ENCODE results near the gene COQ3. TPM values are rescaled to one million over a fixed set of nuclear protein-coding genes. Genes with fewer than 3 reads are reported as not detected.
"Not testable (repeated sequence)": the region's sequence is repeated elsewhere in the genome, so short reads cannot be mapped to it uniquely, and the experiment has no call there.

The COQ3 gene
- total RNA-seq, 2 experiments from 2014 or later: 19.3 to 19.7 TPM

DNA sequence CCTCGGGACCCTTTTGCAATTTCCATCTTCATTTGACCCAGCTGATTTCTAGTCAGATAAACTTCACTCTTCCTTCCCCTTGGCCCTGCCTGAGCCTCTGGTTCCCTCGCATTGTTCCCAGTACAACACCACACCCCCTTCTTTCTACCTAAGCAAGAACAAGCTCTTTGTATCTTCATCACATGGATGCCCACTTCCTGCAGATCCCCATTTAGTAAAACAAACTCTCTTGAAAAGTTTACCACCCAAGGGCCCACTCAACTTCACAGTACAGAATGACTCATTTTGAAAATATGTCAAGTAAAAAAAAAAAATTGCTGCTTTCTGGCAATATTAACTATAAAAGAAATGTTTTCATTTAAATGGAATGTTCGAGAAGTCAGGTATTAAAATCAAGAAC is 49.7 kb downstream of the COQ3 start:
- CTCF ChIA-PET: interaction anchor here (1.0 to 1.1 kb wide), 2 partner anchors 10 to 14 kb away, joined by 3 to 4 read pairs; no protein-coding TSS in a partner anchor
- POLR2A ChIA-PET: no interaction called here

- ChIA-PET CTCF (interaction anchor here (0.7 to 1.9 kb wide), 2 partner anchors 11 to 480 kb away, joined by 3 to 7 read pairs; no protein-coding TSS in a partner anchor), POLR2A (no interaction called here)
These were observed 52.0 kb downstream of the COQ3 start for GRCh38 chr6:99341862-99342455.

- POLR2A ChIA-PET: no interaction called here
- CTCF ChIA-PET: interaction anchor here (0.9 kb wide), 1 partner anchor 9 kb away, joined by 3 read pairs; no protein-coding TSS in a partner anchor
These were observed 55.8 kb downstream of the COQ3 start for GRCh38 chr6:99338188-99338587.

GRCh38 chr6:99335298-99335697 is 58.7 kb downstream of the COQ3 start:
- CTCF ChIA-PET, POLR2A ChIA-PET: not testable (repeated sequence)

GRCh38 chr6:99334526-99335127 is 59.4 kb downstream of the COQ3 start:
- POLR2A ChIA-PET: no interaction called here
- CTCF ChIA-PET: interaction anchor here (0.7 to 1.2 kb wide), 2 partner anchors 9 to 91 kb away, joined by 3 to 5 read pairs; no protein-coding TSS in a partner anchor

DNA sequence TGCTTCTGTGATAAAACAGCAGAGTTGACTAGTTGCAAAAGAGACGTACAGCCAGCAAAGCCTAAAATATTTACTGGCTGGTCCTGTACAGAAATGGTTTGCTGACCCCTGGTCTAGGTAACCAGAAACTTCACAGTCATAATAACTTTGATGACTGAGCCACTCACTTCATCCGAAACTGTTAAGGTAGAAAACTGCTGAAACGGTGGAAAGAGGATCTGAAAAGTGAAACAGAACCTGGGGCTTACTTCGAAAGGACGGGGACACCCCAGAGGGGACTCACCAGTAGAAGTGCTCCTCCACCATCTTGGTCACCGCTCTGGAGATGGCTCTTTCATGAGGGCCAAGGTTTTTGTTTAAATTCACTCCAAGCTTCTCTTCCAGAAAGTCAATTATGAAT is 60.9 kb downstream of the COQ3 start:
- POLR2A ChIA-PET: no interaction called here
- CTCF ChIA-PET: no interaction called here

DNA sequence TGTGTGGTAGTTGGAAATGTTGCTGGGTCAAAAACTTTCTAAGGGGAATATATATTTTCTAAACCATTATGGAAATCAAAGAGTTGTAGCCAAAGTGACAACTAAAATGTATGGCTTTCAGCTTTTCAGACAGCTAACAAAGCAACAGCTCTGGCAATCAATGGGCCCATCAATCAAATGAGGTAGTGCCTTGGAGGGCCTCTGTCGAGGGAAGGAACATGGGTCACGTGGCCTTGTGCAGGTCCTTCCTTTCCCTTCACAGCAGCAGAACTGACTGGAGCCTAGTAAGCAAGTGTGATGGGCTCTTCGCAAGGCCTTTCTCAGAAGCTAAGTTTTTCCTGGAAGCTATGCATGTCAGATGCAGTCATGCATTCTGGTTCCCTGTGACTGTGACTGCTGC is 62.5 kb downstream of the COQ3 start:
- POLR2A ChIA-PET: no interaction called here

DNA sequence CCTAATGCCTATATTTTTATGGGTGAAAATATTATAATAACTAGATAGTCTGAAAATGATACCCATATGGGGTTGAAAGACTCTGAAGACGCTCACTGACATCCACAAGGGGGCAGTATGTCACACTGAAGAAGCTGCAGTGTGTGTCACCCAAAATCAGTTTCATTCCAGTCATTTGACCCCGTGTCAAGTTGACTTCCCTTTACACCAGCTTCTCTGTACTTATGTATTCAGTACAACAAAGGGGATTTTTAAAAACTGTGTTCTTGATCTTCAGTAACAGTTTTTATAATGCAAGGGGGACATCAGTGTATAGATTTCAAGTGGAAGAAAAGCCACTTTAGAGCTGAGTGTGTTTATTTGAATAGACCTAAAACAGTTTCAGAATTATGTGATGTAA is 63.8 kb downstream of the COQ3 start:
- CTCF ChIA-PET: interaction anchor here (0.6 to 3.2 kb wide), 14 partner anchors 8 to 98 kb away, joined by 3 to 18 read pairs (median 4); partner anchors contain the start of genes COQ3 and PNISR
- POLR2A ChIA-PET: no interaction called here

More for the DNA sequence above, 62.5 kb downstream of the COQ3 start:
- CTCF ChIA-PET: interaction anchor here (0.6 to 3.2 kb wide), 3 partner anchors 82 to 181 kb away, joined by 3 to 18 read pairs (median 3); partner anchors contain the start of gene PNISR

DNA sequence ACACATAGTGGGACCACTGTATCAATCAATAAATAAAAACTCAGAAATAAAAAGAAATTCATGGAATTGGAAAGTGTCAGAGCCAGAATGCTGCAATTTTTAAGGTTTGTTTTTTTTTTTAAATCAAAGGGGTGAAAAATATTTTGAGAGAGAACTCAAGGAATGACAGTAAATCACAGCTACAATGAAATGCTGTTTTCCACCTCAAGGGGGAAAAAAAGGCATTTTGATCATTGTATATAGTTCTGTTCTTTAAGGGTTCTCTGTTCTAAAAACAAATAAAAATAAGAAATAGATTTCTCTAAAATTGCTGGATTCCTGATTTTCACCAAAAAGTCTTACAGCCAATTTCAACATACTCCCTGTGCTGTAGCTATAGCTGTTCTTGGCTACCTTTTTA is 69.0 kb downstream of the COQ3 start:
- ChIA-PET POLR2A (no interaction called here), CTCF (interaction anchor here (0.7 kb wide), 1 partner anchor 109 kb away, joined by 3 read pairs; no protein-coding TSS in a partner anchor)

Other genes starting within 250 kb of the COQ3 start
- under 1 TPM in 1 of 2 experiments, not detected in 1; 0.10 TPM for gene FAXC, start 44.5 kb downstream of the COQ3 start, total RNA-seq
- 10 to 100 TPM; 87.2 TPM for gene PNISR, start 31.1 kb upstream of the COQ3 start, total RNA-seq
- gene USP45, start 121.2 kb upstream of the COQ3 start, total RNA-seq: 10 to 100 TPM; 19.1 to 19.4 TPM
- 10 to 100 TPM; 74.9 to 75.2 TPM for gene CCNC, start 174.5 kb upstream of the COQ3 start, total RNA-seq
- under 1 TPM in 1 of 2 experiments, not detected in 1; 0.11 TPM for gene PRDM13, start 212.6 kb upstream of the COQ3 start, total RNA-seq

All from activated CD8-positive, alpha-beta memory T cell treated with anti-CD3 and anti-CD28 coated beads for 36 hours (primary cell).